Dendritic cell treated with granulocyte-macrophage colony-stimulating factor and Interleukin-4, amounts not matched to agents 40 ng/mL and 50 ng/mL, for 4 days (primary cell): ENCODE data around the gene TPRG1L.
"Not testable (repeated sequence)": the region's sequence is repeated elsewhere in the genome, so short reads cannot be mapped to it uniquely, and the experiment has no call there.

Experiments
- H3K27ac Mint-ChIP-seq: one replicate; pipeline ENCODE4 v1.8.0; 2022; ENCODE audit warnings: mild to moderate bottlenecking, mixed read lengths
- H3K27me3 Mint-ChIP-seq: one replicate; pipeline ENCODE4 v1.8.0; 2022; ENCODE audit warnings: mild to moderate bottlenecking, mixed read lengths
- H3K36me3 Mint-ChIP-seq: one replicate; pipeline ENCODE4 v1.8.0; 2022; ENCODE audit warnings: low read depth, mixed read lengths
- H3K4me1 Mint-ChIP-seq: one replicate; pipeline ENCODE4 v1.8.0; 2022; ENCODE audit warnings: low read depth, mixed read lengths
- H3K4me3 Mint-ChIP-seq: one replicate; pipeline ENCODE4 v1.8.0; 2022; ENCODE audit warnings: mild to moderate bottlenecking, moderate library complexity, mixed read lengths
- H3K9me3 Mint-ChIP-seq: one replicate; pipeline ENCODE4 v1.8.0; 2022; ENCODE audit warnings: mixed read lengths
- intact Hi-C: fragments of 100-400 bp; cut with micrococcal nuclease; formaldehyde crosslinking; loops from one replicate; pipeline ENCODE4 v1.15.0; 2022

TPRG1L gene

DNA sequence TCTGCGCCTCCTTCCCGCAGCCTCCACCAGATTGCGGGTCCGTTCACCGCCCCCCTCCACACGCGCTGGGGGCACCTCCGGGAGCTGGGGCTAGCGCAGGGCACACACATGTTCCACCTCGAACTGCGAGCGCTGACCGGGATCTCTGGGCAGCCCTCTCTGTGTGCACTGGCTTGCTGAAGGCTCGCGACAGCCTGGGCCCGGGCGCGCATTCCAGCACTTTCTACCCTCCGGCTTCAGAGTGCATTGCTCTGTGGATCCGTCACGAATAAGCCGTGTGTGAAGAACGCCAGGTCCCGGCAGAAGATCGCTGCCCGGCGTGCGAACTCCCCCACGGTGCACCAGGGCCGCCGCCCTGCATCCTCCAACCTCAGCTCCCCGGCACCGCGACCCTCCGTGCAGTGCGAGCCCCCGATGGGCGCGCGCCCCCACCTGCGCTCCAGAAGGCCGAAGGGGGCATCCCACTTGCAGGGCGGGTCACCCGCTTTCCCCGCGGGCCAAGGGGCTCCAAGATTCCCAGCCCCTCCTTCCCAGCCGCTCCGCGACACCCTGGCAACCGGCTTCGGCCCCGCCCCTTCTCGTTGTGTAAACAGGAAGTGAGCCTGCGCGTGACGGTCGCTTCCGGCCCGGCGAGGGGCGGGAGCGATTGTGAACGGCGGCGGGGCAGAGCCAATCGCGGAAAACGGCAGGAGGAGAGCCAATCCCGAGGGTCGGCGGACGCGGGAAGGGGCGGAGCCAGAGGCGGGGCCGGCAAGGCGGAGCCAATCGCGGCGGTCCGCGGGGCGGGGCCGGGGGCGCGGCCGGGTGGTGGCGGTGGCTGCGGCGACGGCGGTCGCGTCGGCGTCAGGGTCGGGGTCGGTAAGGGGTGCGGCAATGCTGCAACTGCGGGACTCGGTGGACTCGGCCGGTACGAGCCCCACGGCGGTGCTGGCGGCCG, at the start of gene TPRG1L:
Gene TPRG1L, plus strand, starts transcription at position 816 of the 937 bp plus-strand sequence. Its CDS starts 58 bp downstream, at position 874.
- Mint-ChIP-seq H3K27me3 (peaks cover 10% of the 10 kb centered on the region), H3K4me3 (peak within 1 kb of the TSS; percentile 97), H3K36me3 (peaks cover 40% of the 10 kb centered on the region), H3K9me3 (no peaks in the 10 kb centered on the region), H3K27ac (peak within 1 kb of the TSS; percentile 81), H3K4me1 (peaks cover 44% of the 10 kb centered on the region)
- intact Hi-C loops: loop anchor here (1.0 kb wide), 1 partner anchor 26 kb away; the partner anchor contains the start of gene WRAP73

DNA sequence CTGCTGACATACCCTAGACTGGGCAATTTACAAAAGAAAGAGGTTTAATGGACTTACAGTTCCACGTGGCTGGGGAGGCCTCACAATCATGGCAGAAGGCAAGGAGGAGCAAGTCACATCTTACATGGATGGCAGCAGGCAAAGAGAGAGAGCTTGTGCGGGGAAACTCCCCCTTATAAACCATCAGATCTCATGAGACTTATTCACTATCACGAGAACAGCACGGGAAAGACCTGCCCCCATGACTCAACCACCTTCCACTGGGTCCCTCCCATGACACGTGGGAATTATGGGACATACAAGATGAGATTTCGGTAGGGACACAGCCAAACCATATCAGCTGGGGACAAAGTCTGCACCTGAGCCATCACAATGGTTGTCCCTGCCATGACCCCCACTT, 49.3 kb upstream of the TPRG1L start:
- H3K4me1 Mint-ChIP-seq, H3K9me3 Mint-ChIP-seq, H3K27me3 Mint-ChIP-seq, H3K36me3 Mint-ChIP-seq, H3K27ac Mint-ChIP-seq, intact Hi-C loops, H3K4me3 Mint-ChIP-seq: not testable (repeated sequence)

DNA sequence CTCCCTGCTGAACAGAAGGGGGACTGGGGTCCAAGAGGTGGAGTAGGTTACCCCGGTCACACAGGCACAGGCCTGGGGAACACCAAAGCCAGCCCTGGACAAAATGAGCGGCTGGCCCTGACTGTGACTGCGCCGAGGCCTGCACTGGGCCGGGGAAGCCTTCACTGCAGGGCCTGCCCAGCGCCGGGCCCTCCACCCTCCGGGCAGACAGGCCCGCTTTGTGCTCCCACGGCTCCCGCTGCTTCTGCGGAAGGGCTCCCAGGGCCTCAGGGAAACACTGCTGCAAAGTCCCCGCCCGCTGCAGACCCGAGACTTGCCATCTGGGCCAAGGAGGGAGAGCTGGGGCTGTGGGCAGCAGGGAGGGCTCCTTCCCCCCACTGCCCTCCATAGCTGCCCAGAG, 48.8 kb upstream of the TPRG1L start:
- Mint-ChIP-seq H3K27me3 (no peaks in the 10 kb centered on the region), H3K4me1 (no peaks in the 10 kb centered on the region), H3K4me3 (no peak overlapping the region), H3K9me3 (no peaks in the 10 kb centered on the region), H3K27ac (no peak overlapping the region), H3K36me3 (no peaks in the 10 kb centered on the region)
- intact Hi-C loops: no loop called here

DNA sequence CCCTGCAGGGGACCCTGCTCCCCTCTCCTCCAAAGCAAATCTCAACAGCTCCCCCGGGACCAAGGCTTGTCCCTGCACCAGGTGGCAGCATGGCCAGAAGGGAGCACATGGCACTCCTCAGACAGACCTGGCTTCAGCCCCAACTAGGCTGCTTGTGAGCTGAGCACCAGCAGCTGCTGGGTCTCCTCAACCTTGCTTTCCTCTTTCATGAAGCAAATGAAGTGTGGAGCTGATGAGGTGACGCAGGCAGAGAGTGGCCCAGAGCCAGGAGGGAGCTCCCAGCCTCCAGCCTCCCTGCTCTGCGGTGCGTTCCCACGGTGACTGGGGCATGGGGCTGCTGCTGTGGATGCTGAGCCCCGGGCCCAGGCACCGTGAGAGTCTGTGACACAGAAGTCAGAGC, 47.5 kb upstream of the TPRG1L start:
- H3K4me1 Mint-ChIP-seq: no peaks in the 10 kb centered on the region
- no peaks in the 10 kb centered on the region for H3K27me3 Mint-ChIP-seq
- H3K4me3 Mint-ChIP-seq: no peak overlapping the region
- H3K27ac Mint-ChIP-seq: no peak overlapping the region
- intact Hi-C loops: no loop called here
- no peaks in the 10 kb centered on the region for H3K36me3 Mint-ChIP-seq
- H3K9me3 Mint-ChIP-seq: no peaks in the 10 kb centered on the region

DNA sequence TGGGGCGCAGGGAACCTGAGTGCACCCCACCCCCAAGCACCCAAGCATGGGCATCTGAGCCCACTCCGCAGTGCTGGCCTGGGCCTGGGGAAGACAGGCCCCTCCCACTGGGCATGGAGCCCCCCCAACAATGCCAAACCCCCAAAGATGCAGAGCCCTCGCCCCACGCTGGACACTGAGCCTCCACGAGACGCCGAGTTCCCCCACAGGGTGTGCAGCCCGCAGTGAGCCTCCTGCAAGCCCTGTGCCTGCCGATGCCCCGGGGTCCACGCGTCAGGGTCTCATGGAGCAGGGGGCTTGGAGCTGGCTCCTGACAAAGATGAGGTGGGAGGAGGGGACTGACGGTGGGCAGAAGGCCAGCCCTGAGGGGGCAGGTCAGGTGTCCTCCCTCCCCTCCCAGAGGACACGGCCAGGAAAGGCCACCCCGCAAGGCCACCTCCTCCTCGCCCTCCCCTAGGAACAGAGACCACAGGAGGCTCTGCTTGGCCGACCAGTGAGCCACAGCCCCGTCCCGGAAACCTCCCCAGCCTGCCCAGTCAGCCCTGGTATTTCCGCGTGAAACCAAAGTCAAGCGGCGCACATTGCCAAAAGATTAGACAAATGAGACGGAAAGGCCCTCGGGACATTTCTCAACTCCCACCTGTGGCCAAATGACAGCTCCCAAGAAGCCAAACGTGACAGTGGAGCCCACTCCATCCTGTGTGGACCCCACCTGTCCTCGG, 46.9 kb upstream of the TPRG1L start:
- Mint-ChIP-seq H3K27ac (no peak overlapping the region), H3K36me3 (no peaks in the 10 kb centered on the region), H3K9me3 (no peaks in the 10 kb centered on the region), H3K4me1 (no peaks in the 10 kb centered on the region), H3K4me3 (no peak overlapping the region), H3K27me3 (no peaks in the 10 kb centered on the region)
- intact Hi-C loops: no loop called here

DNA sequence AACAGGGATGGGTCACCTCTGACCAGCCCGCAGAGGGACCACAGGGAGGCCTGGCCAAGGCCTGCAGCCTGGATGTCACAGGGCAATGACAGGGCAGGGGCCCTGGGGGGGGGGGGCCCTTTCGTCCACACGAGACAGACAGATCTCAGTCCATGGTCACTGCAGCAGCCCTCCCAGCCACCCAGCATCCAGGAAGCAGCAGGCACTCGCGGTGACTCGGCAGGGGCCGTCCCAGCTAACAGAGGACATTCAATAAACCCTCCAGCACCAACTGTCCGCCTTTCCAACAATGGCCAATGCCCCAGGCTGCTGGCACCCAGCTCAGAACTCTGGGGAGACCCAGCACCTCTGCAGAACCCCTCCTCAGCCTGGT, 46.4 kb upstream of the TPRG1L start:
- Mint-ChIP-seq H3K4me3 (no peak overlapping the region), H3K36me3 (no peaks in the 10 kb centered on the region), H3K9me3 (no peaks in the 10 kb centered on the region), H3K27ac (no peak overlapping the region), H3K4me1 (no peaks in the 10 kb centered on the region), H3K27me3 (no peaks in the 10 kb centered on the region)
- intact Hi-C loops: no loop called here

DNA sequence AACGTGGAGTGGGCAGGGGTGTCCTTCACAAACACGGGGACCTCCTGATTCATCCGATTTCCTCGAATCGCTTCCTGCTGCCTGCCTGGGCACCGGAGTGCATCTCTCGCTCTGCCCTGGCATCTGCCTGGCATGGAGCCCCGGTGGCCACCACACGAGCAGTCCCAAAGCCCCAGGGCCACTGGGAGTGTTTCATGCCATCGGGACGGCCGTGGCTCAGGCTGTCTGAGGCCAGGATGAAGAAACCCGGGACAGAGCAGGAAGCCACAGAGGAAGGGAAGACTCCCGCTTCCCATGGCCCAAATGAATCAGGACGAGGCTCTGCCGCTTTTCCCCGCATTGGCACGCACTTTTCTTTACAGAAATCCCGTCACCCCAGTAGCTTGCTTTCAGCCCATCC, 45.9 kb upstream of the TPRG1L start:
- Mint-ChIP-seq H3K9me3 (no peaks in the 10 kb centered on the region), H3K36me3 (no peaks in the 10 kb centered on the region), H3K4me1 (no peaks in the 10 kb centered on the region), H3K27me3 (no peaks in the 10 kb centered on the region), H3K27ac (no peak overlapping the region), H3K4me3 (no peak overlapping the region)
- intact Hi-C loops: no loop called here

DNA sequence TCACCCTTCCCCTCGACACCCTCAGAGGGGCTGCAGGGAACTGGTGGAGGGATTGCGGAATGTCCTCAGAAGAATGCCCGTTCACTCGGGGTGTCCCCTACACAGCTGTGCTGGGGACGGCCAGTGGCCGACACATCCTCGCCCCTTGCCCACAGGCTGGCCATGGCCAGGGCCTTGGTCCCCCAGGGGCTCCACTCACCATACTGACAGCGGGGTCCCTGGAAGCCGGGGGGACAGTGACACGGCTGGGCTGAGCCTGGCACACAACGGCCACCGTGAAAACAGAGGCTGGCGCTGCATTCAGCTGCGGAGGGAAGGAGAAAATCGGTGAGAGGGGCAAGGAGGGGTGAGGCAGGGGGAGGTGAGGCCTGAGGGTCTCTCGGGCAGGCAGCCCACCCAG, 45.2 kb upstream of the TPRG1L start:
- H3K4me1 Mint-ChIP-seq: no peaks in the 10 kb centered on the region
- no peaks in the 10 kb centered on the region for H3K36me3 Mint-ChIP-seq
- intact Hi-C loops: no loop called here
- no peak overlapping the region for H3K27ac Mint-ChIP-seq
- no peaks in the 10 kb centered on the region for H3K27me3 Mint-ChIP-seq
- no peak overlapping the region for H3K4me3 Mint-ChIP-seq
- H3K9me3 Mint-ChIP-seq: no peaks in the 10 kb centered on the region

DNA sequence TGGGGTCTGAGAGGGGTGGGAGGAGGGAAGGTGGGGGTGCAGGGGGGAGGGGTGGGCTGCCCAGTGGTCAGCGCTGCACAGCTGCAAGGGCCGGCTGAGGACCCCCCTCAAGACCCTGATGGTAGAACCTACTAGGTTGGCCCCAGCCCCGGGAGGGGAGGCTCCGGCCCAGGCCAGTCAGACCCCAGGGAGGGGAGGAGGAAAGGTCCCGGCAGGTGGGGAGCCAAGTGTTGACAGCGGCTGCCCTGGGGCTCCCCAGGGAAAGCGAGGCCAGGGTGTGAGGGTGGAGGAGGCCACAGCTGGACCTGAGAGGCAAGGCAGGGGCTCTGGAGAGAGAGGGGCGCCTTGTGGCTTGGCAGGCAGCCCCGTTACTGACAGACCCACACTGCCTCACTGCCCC, 44.6 kb upstream of the TPRG1L start:
- H3K36me3 Mint-ChIP-seq: no peaks in the 10 kb centered on the region
- H3K4me3 Mint-ChIP-seq: no peak overlapping the region
- H3K9me3 Mint-ChIP-seq: no peaks in the 10 kb centered on the region
- intact Hi-C loops: no loop called here
- no peaks in the 10 kb centered on the region for H3K27me3 Mint-ChIP-seq
- no peak overlapping the region for H3K27ac Mint-ChIP-seq
- H3K4me1 Mint-ChIP-seq: no peaks in the 10 kb centered on the region

DNA sequence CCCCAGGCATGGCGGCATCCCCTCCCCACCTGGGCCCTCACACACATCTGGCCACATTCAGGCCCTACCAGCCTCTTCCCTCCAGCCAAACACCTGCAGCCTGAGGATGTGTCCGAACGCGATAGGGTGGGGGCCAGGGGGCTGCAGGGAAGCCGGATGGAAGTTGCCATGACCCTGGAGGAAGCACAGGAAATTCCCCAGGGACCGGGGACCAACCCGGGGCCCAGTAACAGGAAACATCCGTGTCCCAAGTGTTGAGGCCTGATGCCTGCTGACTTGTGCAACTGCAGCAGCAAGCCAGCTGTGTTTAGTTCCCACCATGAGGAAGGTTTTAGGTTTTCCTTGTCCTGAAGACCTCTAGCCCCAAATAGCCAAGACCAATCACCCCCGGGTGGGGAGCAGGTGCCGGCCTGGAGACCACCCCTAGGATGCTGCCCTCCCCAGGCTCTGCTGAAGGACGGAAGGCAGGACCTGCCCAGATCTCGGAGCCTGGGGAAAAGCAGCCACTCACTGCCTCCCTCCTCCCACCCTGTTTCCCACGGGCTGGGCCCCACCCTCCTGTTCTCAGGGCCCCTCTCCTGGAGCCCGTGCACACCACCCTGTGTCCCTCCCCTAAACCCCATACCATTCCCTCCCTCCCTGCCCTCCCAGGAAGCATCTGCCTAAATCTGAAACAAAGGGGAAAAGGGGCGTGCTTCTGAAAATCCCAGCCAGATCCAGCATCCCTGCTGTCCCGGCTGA, 43.3 kb upstream of the TPRG1L start:
- H3K9me3 Mint-ChIP-seq: no peaks in the 10 kb centered on the region
- H3K27me3 Mint-ChIP-seq: no peaks in the 10 kb centered on the region
- no peak overlapping the region for H3K27ac Mint-ChIP-seq
- H3K4me1 Mint-ChIP-seq: no peaks in the 10 kb centered on the region
- no peaks in the 10 kb centered on the region for H3K36me3 Mint-ChIP-seq
- intact Hi-C loops: no loop called here
- H3K4me3 Mint-ChIP-seq: no peak overlapping the region

DNA sequence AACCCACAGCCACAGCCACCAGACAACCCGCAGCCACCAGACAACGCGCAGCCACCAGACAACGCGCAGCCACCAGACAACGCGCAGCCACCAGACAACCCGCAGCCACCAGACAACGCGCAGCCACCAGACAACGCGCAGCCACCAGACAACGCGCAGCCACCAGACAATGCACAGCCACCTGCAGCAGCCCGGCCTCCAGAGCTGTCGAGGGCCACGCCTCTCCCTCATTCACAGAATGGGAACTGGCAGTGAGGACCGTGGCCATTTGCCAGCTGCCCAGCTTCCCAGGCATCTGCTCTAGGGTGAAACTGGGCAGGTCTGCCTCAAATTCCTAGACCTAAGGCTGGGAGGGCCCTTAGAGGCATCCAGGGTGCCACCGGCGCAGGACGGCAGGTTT, 41.1 kb upstream of the TPRG1L start:
- H3K27me3 Mint-ChIP-seq, H3K4me3 Mint-ChIP-seq, H3K27ac Mint-ChIP-seq, H3K4me1 Mint-ChIP-seq, intact Hi-C loops, H3K9me3 Mint-ChIP-seq, H3K36me3 Mint-ChIP-seq: not testable (repeated sequence)

DNA sequence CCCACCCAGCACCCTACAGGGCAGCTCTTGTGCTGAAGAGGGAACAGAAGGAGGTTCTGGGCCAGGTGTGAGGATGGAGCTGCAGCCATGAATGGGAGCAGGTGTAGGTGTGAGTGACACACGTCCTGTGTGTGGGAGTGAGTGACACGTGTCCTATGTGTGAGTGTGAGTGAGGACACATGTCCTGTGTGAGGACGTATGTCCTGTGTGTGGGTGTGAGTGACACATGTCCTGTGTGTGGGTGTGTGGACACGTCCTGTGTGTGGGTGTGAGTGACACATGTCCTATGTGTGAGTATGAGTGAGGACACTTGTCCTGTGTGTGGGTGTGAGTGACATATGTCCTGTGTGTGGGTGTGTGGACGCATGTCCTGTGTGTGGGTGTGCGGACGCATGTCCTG, 39.9 kb upstream of the TPRG1L start:
- H3K4me1 Mint-ChIP-seq: no peaks in the 10 kb centered on the region
- no peaks in the 10 kb centered on the region for H3K27me3 Mint-ChIP-seq
- intact Hi-C loops: no loop called here
- no peaks in the 10 kb centered on the region for H3K36me3 Mint-ChIP-seq
- H3K27ac Mint-ChIP-seq: no peak overlapping the region
- H3K9me3 Mint-ChIP-seq: no peaks in the 10 kb centered on the region
- no peak overlapping the region for H3K4me3 Mint-ChIP-seq

DNA sequence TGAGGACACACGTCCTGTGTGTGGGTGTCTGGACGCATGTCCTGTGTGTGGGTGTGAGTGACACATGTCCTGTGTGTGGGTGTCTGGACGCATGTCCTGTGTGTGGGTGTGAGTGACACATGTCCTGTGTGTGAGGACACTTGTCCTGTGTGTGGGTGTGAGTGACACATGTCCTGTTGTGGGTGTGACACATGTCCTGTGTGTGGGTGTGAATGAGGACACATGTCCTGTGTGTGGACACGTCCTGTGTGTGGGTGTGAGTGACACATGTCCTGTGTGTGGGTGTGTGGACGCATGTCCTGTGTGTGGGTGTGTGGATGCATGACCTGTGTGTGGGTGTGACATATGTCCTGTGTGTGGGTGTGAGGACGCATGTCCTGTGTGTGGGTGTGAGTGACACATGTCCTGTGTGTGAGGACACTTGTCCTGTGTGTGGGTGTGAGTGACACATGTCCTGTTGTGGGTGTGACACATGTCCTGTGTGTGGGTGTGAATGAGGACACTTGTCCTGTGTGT, 39.4 kb upstream of the TPRG1L start:
- H3K27ac Mint-ChIP-seq, intact Hi-C loops, H3K36me3 Mint-ChIP-seq, H3K4me1 Mint-ChIP-seq, H3K4me3 Mint-ChIP-seq, H3K27me3 Mint-ChIP-seq, H3K9me3 Mint-ChIP-seq: not testable (repeated sequence)
